HepG2 (cell line): ENCODE measurements around the gene DDX49. TPM values are rescaled to one million over a fixed set of nuclear protein-coding genes. Genes with fewer than 3 reads are reported as not detected.

Experiments
- ARID4A ChIP-seq: sonication (generic); formaldehyde crosslinking; IDR thresholded peaks from 2 replicates; pipeline ENCODE4 v1.5.0; 2020; ENCODE audit warnings: mild to moderate bottlenecking, missing genetic modification reagents, borderline replicate concordance
- ATRX ChIP-seq: sonication (generic); formaldehyde crosslinking; IDR thresholded peaks from 2 replicates; pipeline ENCODE4 v1.4.0; 2020; ENCODE audit warnings: missing genetic modification reagents, borderline replicate concordance
- MBNL3 ChIP-seq: fragments of 250-450 bp; sonication (Bioruptor Pico); conservative IDR thresholded peaks from 2 replicates; pipeline ENCODE4 v1.8.0; 2022; ENCODE audit warnings: mild to moderate bottlenecking, inconsistent platforms
- PATZ1 ChIP-seq: sonication (generic); formaldehyde crosslinking; IDR thresholded peaks from 2 replicates; pipeline ENCODE4 v1.4.0; 2020; ENCODE audit warnings: missing genetic modification reagents
- ZNF354B ChIP-seq: sonication (generic); formaldehyde crosslinking; IDR thresholded peaks from 2 replicates; pipeline ENCODE4 v1.8.0; 2022; ENCODE audit warnings: mild to moderate bottlenecking, missing genetic modification reagents
- ZNF619 ChIP-seq: sonication (generic); formaldehyde crosslinking; IDR thresholded peaks from 2 replicates; pipeline ENCODE4 v1.4.0; 2020; ENCODE audit warnings: mild to moderate bottlenecking, missing genetic modification reagents
- ZNF746 ChIP-seq: sonication (generic); formaldehyde crosslinking; IDR thresholded peaks from 2 replicates; pipeline ENCODE4 v1.8.0; 2022; ENCODE audit warnings: mild to moderate bottlenecking, missing genetic modification reagents
- polyA plus RNA-seq, 8 experiments: library from polyadenylated mRNA; depleted of rRNA in 3 of 8; stranded (reverse) in 7 of 8; unstranded in 1 of 8; fragments of >200 nt; fragmentation: Illumina TruSeq in 4 of 8; extraction: Trizol in 4 of 8; gene quantifications; 2 replicates each; pipeline versions ENCODE4 v1.2.1 to v1.2.3, GENCODE V29; 2011 to 2016; ENCODE audit warnings: low read depth in 4 of 8, missing spikeins in 1 of 8, mixed read lengths in 1 of 8; ENCODE audit not compliant: insufficient read depth in 1 of 8
- total RNA-seq, 5 experiments: library from RNA; depleted of rRNA; stranded (reverse); fragments of >200 nt; fragmentation: Illumina TruSeq; extraction: Trizol; gene quantifications; 2 replicates each; pipeline ENCODE4 v1.2.3, GENCODE V29; 2016; ENCODE audit warnings: low read depth in 1 of 5
- TF ChIP-seq, protein P1 (sequence below): sonication (generic); formaldehyde crosslinking; IDR thresholded peaks from 2 replicates; pipeline ENCODE4 v1.5.0; 2020; ENCODE audit warnings: mild to moderate bottlenecking, missing genetic modification reagents, moderate library complexity

Gene DDX49
- total and polyA plus RNA-seq, 2 of the 13 experiments (the other 11 are each of a cell fraction or from before 2014, with no cell fraction given), result 27.0 to 46.2 TPM

DNA sequence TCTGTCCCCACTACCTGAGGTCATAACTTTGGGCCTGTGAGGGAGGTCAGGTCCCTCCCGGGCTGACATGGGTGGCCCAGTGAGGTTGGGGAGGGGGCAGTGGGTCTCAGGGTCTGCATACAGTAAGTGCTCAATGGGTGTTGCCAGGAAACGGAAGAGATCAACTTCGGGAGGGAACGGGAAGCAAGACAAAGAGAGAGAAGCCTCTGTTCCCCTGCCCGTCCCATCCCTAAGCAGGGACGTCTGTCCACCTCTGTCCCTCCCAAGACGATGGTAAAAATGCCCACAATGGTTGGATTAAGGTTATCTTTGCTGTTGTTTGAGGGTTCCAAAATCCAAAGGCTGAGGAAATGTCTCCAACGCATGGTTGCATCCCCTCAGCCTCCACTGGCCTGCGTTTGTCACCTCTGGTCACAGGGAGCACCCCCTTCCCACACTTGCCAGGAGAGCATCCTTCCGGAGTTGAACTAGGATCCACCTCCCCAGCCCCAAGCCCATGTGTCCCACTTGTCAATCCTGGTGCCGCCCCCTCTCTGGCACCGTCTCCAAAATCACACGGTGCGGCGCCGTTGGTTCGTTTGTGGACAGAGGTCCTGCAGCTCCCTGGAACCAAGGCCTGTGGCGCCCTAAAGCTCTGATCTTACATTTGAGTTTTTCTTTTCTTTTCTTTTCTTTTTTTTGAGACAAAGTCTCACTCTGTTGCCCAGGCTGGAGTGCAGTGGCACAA lies 22.3 kb downstream of the DDX49 start (continued):
- TF ChIP-seq ARID4A (CRISPR knock-in tag), result peak; percentile 27; the same call in 1 of the 2 replicates
- TF ChIP-seq ZNF746, result no peak
- TF ChIP-seq, protein P1, sequence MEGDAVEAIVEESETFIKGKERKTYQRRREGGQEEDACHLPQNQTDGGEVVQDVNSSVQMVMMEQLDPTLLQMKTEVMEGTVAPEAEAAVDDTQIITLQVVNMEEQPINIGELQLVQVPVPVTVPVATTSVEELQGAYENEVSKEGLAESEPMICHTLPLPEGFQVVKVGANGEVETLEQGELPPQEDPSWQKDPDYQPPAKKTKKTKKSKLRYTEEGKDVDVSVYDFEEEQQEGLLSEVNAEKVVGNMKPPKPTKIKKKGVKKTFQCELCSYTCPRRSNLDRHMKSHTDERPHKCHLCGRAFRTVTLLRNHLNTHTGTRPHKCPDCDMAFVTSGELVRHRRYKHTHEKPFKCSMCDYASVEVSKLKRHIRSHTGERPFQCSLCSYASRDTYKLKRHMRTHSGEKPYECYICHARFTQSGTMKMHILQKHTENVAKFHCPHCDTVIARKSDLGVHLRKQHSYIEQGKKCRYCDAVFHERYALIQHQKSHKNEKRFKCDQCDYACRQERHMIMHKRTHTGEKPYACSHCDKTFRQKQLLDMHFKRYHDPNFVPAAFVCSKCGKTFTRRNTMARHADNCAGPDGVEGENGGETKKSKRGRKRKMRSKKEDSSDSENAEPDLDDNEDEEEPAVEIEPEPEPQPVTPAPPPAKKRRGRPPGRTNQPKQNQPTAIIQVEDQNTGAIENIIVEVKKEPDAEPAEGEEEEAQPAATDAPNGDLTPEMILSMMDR (CRISPR knock-in tag), result peak; percentile 70
- 0 out of 2 replicates have a peak, but pooled peaks have one; percentile 33 for TF ChIP-seq ZNF354B (CRISPR knock-in tag)
- peak; percentile 40; the same call in 1 of the 2 replicates for TF ChIP-seq PATZ1 (CRISPR knock-in tag)
- TF ChIP-seq ZNF619 (CRISPR knock-in tag), result no peak
- no peak for TF ChIP-seq MBNL3 (CRISPR knock-in tag)
- no peak for TF ChIP-seq ATRX (CRISPR knock-in tag)
